Tibial nerve (tissue), 4 donors: ENCODE measurements around the gene ATG7.

ENCODE experiments used
- EP300 ChIP-seq, 2 donors: sonication (generic); formaldehyde crosslinking; IDR thresholded peaks; one replicate each; pipeline ENCODE4 v1.6.1; 2017; ENCODE audit warnings: antibody characterized with exemption in 2 of 2, mild to moderate bottlenecking in 1 of 2
- TF ChIP-seq, protein P1 (sequence below), 5 experiments: fragments of 200-600 bp in 3 of 5; fragments of 450-650 bp in 2 of 5; sonication (generic) in 3 of 5; IDR thresholded peaks; one replicate each; pipeline ENCODE4 v1.5.1; 2016 to 2019; ENCODE audit warnings: antibody characterized with exemption in 5 of 5, mild to moderate bottlenecking in 3 of 5, moderate library complexity in 2 of 5

DNA sequence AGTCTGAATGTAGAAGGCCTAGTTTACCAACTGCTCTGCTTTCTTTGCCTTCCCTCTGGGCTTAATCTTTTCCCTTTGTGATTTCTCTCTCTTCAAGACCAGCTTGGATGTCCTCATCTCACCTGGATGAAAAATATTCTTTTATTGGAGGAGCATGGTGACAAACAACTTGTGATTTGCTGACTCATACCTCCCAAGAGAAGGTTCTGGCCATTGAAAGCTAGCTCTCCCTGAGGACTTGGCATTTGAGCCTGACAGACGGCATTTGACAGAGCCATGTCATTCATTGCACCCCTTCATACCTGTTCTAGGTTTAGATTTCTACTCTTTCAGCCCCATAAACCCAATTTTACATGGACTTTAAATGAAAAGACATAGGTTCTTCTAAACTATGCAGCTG is 33.3 kb downstream of the ATG7 start:
- TF ChIP-seq, protein P1, sequence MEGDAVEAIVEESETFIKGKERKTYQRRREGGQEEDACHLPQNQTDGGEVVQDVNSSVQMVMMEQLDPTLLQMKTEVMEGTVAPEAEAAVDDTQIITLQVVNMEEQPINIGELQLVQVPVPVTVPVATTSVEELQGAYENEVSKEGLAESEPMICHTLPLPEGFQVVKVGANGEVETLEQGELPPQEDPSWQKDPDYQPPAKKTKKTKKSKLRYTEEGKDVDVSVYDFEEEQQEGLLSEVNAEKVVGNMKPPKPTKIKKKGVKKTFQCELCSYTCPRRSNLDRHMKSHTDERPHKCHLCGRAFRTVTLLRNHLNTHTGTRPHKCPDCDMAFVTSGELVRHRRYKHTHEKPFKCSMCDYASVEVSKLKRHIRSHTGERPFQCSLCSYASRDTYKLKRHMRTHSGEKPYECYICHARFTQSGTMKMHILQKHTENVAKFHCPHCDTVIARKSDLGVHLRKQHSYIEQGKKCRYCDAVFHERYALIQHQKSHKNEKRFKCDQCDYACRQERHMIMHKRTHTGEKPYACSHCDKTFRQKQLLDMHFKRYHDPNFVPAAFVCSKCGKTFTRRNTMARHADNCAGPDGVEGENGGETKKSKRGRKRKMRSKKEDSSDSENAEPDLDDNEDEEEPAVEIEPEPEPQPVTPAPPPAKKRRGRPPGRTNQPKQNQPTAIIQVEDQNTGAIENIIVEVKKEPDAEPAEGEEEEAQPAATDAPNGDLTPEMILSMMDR (IDR thresholded peaks at IDR 0.05) = no peak
- no peak for TF ChIP-seq EP300 (IDR thresholded peaks at IDR 0.05)
